UCSD-AML1 (cell line): Measurements from ENCODE around the gene USH1G.

Experiments used
- DNase-seq: peaks from one replicate; lab custom pipeline; 2025; ENCODE audit not compliant: unreplicated experiment; lab: John Stamatoyannopoulos, UW

Gene USH1G

GRCh38 chr17:74954665-74955421 is 31.8 kb upstream of the USH1G start:
- peak; percentile 56 for DNase-seq

GRCh38 chr17:74954115-74954514 is 31.1 kb upstream of the USH1G start:
- no peak for DNase-seq

GRCh38 chr17:74953134-74953687 is 30.2 kb upstream of the USH1G start:
- no peak for DNase-seq

GRCh38 chr17:74952431-74953133 is 29.5 kb upstream of the USH1G start:
- DNase-seq, result no peak

- DNase-seq, result no peak
Measured at GRCh38 chr17:74951680-74952421, 28.8 kb upstream of the USH1G start.

- no peak for DNase-seq
Measured at GRCh38 chr17:74951065-74951464, 28.0 kb upstream of the USH1G start.

- no peak for DNase-seq
Measured at GRCh38 chr17:74950207-74950606, 27.2 kb upstream of the USH1G start.

- DNase-seq, result no peak
Measured at GRCh38 chr17:74949455-74950115, 26.5 kb upstream of the USH1G start.

GRCh38 chr17:74947041-74947754 is 24.1 kb upstream of the USH1G start:
- no peak for DNase-seq

GRCh38 chr17:74946641-74947040 is 23.6 kb upstream of the USH1G start:
- no peak for DNase-seq

- no peak for DNase-seq
Measured at GRCh38 chr17:74945543-74945942, 22.5 kb upstream of the USH1G start.

- DNase-seq, result no peak
Measured at GRCh38 chr17:74943808-74944522, 20.9 kb upstream of the USH1G start.

- DNase-seq, result no peak
Measured at GRCh38 chr17:74941128-74941725, 18.2 kb upstream of the USH1G start.

GRCh38 chr17:74939534-74939933 is 16.5 kb upstream of the USH1G start:
- no peak for DNase-seq

GRCh38 chr17:74938194-74938950 is 15.3 kb upstream of the USH1G start:
- no peak for DNase-seq

- no peak for DNase-seq
Measured at GRCh38 chr17:74937064-74938051, 14.3 kb upstream of the USH1G start.

- DNase-seq, result no peak
Measured at GRCh38 chr17:74936470-74936799, 13.4 kb upstream of the USH1G start.
